Measurements from ENCODE around the gene SIX3.

Gene SIX3

DNA sequence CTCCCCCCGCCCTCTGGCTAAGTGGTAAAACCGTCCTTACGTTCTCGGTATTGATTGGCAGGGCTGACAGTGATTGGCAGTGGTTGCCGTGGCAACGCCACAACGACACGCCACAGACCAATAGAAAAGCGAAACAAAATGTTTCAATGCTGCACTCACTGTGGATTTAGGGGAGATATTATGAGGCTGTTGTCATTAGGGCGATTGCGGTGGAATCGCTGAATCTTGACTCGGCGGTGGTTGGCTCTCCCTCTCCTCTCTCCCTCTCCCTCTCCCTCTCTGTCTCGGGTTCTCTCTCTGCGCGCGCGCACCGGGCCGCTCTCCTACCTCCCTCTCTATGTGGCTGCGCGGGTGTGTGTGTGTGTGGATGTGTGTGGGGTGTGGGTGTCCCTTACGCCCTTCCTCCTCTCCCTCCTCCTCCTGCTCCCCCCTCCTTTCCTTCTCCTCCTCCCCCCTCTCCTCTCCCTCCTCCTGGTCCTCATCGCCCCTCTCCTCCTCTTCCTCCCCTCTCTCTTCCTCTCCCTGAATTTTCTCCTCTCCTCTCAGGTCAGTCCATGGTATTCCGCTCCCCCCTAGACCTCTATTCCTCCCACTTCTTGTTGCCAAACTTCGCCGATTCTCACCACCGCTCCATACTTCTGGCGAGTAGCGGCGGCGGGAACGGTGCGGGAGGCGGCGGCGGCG, at the start of gene SIX3:
Gene SIX3, plus strand, starts transcription at position 152 of the 684 bp plus-strand sequence. Its CDS starts 403 bp downstream, at position 555.
- peak; percentile 18 for DNase-seq (ENCODE audit: low spot score)

DNA sequence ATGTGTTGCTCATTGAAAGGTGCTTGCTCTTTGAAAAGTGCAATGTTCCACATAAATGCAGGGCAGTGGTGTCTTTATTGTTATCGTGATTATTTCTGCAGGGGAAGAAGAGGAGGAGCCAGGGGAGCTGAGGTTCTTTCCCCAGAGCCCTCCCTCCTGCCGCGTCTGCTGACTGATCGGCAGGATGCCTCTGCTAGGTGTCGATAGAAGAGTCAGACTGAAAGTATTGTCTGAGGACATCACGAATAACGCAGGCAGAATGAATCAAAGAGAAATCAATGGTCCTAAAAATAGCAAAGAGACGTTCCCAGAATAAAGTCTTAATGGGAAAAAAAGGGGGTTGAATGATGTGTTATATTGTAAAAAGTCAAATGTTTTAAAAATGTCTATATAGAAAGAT, 47.4 kb upstream of the SIX3 start:
- DNase-seq (ENCODE audit: low spot score), result no peak

DNA sequence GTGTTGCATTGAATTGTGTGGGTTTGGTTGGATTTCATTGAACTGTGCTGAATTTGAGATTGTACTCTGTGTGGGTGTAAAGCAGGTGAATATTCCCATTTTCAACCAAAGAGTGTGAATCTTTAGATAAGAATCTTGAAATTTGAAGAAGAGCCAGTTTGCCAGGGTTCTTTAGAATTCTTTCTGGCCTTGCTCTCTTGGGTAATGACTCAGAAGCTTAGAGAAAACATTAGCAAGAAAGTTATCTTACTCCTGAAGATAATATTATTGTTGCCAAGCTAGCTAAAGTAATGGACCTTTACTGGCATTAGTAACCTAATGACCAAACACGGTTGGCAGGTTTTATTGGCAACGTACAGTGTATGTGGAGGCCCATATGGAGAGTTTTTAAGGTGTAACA, 46.4 kb upstream of the SIX3 start:
- DNase-seq (ENCODE audit: low spot score), result no peak

DNA sequence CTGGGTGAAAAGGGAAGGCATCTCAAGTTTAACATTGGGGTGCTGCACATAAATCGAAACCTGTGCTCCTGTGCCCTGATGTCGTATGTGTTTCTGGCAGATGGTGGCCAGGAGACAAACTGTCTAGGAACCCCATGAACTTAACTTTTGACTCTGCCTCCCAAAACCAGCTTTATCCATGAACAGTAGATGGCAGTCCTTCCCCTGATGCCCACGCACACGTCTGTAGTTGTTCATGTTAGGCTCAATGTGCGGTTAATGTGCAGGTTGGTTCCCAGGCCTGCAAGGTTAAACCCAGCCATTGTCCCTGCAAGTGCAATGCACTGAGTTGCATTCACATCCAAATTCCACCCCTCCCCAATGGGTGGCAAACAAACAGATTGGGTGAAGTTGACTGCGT, 44.1 kb upstream of the SIX3 start:
- DNase-seq (ENCODE audit: low spot score), result no peak

DNA sequence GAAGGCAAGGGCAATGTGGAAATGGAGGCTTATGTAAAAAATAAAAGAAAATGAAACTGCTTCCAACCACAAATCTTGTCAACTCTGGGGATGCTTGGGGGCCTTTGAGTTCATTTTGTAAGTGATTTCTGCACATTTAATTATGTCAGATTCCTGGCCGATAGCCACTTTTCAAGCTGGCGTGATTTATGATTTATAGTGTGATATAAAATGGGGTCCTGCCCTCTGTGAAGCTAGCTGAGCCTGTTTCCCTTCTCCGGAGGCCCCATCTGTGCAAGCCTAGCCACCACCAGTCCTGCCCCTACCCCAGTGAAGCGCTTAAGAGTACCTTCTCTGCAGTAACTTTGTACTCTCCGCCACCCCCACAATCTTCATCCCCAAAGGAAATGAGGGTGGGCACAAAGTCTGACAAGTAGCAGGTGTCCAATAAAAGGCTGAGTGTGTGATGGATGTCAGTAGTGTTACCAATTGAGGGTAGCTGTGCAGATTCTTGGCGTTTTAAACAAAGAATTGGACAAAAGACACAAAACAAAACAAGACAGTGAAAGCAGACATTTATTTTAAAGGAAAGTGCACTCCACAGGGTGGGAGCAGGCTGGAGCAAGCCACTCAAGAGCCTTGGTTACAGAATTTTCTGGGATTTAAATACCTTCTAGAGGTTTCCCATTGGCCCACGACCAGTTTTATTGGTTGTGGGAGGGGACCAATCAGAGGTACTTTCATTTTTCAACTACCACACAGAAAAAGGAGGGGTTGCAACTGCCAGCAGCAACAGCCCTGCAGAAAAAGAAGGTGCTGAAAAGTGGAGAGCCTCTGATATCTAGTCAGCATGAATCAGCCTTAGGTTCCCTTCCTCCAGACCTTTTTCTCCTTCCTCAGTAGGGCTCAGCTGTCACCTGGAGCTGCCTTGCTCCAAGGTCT, 39.0 kb upstream of the SIX3 start:
- DNase-seq (ENCODE audit: low spot score), result no peak

DNA sequence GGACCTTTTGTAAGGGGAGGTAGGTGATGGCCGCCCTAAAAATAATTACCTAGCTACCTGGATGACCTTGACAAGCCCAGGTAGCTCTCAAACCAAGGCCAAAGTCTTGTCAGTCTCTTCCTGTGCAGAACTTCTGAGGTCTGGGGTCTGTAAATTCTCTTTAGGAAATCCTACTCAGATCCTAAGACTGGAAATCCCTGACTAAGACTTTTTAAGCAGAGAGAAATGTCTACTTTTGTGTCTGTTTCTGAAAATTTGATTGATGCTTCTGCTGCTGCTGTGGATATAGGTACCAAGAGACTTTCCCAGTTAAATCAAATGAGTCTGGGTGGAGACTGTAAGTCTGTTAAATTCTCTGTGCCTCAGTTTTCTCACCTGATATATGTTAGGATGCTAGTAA, 36.9 kb upstream of the SIX3 start:
- no peak for DNase-seq (ENCODE audit: low spot score)

DNA sequence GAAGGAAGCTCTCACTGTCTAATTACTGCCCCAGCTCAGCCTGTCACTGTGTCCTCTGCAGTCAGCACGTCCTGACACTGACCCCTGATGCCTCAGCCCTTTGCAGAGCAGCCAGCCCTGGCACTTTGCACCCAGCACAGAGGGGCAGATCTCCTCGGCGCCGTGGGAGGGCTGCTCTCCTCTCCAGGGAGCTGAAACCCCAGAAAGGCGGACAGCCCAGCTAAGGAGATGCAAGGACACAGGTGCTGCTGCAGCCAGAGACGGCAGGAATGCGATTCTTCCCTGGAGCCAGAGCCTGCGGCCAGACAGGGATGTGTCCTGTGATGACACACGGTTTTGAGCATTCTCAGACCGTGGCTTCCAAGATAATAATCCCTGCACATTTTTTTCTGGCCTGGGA, 34.5 kb upstream of the SIX3 start:
- no peak for DNase-seq (ENCODE audit: low spot score)

DNA sequence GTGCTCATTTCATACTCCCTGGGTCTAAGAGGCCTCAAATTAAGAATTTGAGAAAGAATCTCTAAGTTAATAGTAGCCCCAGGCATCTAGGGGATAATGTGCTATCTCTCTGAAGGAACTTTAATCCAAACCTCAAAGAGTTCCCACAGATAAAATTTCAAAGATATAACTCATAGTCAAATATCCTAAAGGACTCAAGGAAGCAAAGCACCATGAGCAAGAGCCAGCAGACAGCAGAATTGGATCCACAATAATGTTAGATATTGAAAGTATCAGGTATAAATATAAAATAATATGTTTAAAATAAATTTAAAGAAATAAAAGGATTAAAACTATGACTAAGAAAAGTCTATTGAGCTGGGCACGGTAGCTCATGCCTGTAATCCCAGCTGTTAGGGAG, 31.7 kb upstream of the SIX3 start:
- DNase-seq (ENCODE audit: low spot score), result no peak

DNA sequence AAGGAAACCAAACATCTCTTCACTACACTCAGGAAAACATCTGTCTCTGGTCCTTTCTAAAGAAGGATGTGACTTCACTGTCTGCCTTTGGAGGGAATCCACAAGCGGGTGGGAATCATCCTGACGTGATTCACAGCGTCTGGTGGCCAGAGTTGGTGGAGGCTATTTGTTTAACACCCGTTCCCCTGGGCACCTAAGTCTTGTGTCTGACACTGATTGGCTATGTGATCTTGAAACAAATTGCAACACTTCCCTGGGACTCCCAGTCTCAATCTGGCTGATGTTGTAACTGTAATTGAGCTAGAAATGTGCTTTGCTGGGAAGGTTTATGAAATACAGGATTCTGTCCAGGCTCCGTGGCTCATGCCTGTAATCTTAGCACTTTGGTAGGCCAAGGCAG, 28.8 kb upstream of the SIX3 start:
- no peak for DNase-seq (ENCODE audit: low spot score)

DNA sequence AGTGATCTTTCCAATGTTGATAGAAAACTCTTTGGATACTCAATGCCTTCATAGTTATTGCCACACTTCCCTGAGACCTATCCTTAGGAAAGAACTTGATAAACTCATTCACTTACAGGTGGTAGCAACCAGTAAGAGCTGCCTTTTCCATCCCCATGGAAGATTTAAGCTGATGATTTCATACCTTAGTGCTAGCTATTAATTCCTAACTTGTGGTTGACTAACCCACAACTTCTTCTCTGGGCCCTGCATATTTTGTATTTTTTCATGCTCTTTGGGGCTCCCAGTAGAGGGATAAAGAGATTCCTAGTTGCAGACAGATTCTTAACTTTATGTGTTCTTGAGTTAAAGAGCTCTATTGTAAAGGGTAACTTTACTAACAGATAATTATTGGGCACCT, 25.2 kb upstream of the SIX3 start:
- DNase-seq (ENCODE audit: low spot score), result no peak

DNA sequence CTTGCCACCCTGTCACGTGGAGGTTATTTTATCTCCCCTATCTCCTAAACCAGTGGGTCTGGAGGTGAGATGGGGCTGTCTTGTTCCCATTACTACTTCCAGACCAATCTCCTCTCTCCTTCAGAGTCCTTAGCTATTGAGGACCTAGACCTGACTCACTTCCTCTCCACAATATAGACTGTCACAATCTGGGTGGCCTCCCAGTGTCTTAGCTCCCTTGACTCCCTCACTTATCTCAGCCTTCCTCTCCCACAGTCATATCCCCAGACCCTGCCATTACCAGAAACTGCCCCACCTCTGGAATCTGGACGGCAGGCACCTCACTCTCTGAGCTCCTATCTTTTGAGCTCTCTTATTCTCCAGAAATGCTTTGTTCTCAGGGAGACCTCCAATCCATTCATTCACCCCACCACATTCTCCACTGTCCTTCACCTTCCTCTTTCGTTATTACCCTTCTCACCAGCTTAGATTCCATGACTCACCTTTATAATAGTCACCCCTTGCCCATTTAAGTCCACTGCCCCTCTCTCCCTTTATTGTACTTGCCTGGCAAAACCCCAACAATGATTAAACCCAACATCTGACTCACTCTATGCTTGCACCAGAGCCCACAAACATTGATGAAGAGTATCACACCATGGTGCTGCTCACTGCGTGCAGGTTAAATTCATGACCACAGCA, 23.3 kb upstream of the SIX3 start:
- DNase-seq (ENCODE audit: low spot score), result no peak

DNA sequence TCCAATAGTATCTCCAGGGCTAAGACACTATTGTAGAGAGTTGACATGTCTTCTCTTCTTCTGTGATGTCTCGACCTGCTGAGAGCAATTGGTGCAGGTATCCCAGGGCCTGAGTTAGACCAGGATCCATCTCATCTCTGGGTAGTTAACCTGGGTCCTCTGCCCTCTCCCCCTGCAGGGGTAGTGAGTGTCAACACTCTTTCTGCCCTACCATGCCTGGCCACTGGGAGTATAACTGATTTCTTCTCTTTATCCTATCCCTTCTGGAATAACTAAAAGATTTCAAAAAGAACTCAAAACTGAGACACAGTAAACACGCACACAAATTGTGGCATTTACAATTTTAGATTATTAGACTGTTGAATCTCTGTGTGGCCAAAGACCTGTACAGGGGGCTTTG, 20.8 kb upstream of the SIX3 start:
- no peak for DNase-seq (ENCODE audit: low spot score)

DNA sequence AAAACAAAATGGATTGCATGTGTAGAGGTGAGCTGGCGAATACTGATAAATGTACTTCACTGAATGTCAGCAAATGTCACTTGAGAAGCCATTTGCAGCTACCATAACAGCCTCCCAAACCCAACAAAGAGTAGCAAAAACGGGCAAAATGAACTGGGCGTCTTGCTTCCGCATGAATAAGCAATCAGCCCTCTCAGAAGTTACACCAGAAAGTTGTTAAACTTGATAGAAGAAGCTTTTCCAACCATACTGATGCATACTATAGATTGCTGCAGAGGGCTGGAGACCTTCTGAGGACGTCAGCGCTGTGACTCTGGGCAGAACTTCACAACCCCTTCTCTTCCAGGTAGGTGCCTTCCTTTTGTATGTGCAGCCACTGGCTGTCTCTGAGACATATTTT, 18.7 kb upstream of the SIX3 start:
- DNase-seq (ENCODE audit: low spot score), result no peak

DNA sequence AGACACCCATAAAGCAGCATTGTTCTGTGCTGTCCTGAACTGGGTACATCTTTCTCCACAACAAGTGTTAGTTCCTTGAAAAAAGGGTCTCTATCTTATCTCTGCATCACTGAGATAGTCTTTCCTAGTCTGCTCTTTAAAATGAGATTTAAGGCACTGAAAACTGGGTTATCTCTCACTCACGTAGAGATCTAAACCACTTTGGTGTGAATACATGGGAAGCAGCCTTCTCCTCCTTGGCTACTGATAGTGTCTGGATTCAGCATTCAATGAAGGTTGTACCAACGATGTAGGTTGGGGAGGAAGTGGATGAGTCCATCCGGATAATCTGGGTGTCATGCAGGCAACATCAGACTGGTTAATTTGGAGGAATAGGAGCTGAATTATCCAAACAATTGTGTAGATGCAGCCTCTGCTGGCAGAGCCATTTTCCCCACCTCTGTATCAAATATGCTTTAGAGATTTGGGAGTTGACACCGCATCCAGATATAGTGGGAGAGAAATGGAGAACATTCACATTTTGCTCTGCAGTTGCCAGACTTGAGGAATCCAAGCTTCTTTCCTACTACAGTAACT, 15.9 kb upstream of the SIX3 start:
- no peak for DNase-seq (ENCODE audit: low spot score)

DNA sequence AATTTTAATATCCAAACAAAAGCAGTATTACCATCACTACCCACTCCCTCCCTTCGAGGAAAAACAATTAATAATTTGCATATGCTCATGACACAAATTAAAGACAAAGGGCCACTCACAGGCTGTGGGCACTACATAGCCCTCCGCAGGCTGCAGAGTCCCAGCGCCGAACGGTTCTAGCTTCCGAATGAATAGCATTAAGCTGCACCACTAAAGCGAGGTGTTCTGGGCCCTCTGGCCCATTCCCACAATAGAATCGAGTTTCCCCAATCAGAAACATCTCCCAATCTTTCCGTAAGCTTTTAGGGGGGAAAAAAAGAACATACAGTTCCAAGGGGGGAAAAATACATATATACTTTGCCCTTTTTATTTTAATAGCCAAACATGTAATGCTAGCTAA, 14.5 kb upstream of the SIX3 start:
- DNase-seq (ENCODE audit: low spot score), result no peak

DNA sequence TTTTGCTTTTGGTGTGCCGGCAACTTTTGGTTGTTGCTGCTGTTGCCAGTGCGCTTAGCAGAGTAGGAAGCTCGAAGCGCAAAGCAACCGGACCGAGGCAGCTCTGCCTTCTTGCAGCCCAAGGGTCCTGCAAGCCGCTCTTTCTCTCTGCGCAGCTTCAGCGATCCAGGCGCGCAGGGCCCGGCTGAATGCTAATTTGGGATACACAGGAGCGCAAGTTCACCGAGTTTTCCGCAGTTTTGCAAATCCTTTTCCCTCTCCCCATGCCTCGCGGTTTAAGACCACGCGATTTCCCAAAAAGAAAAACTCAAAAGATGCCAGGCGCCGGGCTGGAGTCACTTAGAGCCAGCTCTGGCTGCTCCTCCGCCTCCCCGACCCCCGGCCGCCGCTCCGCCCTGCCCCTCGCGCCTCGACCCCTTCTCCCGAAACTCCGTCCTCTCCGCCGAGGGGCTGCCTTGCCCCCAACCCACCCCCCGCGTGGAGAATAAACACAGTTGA, 13.5 kb upstream of the SIX3 start:
- no peak for DNase-seq (ENCODE audit: low spot score)

DNA sequence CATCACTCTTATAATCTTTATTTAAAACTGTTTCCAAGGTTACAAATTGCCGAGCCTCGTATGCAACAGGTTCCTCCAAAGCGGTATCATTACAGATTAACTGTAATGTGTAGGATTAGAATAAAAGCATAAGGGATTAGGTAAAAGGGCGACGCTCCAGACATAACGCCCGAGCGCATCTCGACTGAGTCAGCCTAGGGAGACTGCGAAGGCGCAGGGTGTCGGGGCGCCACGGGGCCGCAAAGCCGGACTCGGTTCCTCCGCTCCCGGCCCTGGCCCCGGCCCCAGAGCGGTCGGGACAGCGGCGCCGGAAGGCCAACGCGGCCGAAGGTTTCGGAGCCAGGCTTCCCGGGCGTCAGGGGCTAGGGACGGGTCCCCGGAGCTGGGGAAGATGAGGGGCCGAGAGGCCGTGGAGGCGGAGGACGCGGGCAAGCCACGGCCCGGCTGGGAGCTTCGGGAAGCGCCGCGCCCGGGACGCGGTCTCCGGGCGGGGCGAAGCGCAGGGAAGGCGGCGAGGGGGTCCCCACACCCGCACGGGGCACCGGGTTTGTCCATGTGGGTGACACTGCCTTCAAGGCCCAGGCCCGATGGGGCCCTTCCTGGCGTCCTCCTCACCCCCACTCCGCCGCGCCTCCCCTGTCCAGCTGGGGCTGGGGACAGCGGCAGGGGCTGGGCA, 12.9 kb upstream of the SIX3 start:
- no peak for DNase-seq (ENCODE audit: low spot score)

DNA sequence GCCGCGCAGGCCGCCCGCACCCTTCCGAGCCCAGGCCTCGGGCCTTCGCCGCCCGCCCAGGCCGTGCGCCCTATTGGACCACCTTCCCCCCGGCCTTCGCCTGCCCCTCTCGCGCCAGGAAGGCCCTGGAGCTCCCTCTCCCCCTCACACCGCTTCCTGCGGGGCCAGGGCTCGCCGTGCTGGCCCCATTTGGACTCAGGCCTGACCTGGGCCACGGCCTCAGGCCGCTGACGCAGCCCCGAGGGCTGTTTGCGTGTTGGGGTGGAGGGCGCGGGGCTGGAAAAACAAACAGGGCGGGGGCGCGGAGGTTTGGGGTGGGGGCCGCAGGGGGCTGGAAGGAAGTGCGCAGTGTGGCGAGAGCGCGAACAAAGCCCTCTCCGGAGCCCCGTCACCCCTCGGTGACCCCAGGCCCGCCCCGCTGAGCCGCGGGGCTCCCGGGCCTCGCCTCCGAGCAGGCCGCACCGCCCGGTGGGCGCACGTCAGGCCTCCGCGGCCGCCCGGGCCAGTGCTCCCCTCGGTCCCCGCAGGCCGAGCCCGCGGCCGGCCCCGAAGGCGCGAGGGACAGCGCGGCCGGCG, 12.3 kb upstream of the SIX3 start:
- no peak for DNase-seq (ENCODE audit: low spot score)

DNA sequence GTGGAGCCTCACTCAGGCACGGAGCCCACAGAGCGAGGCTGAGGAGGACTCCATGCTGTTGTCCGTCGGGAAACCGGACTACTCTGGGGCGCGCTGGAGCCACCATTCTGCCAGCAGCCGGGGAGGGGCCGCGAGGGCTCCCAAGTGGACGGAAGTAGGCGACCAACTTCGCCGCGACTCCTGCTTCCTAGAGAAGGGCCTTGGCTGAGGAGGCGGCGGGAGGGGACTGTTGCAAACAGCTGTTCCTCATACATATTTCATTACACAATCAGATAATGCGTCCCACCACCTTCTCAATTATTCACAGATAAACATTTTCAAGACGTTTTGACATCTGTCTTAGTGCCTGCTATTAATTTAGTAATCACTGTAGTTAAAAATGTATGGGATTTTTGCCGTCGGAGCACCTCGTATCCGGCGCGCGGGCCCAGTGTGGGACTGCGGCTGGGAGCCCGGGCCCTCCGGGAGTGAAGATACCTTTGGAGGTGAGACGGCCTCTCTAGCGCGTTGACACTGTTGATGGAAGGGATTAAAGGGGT, 11.7 kb upstream of the SIX3 start:
- DNase-seq (ENCODE audit: low spot score), result no peak

DNA sequence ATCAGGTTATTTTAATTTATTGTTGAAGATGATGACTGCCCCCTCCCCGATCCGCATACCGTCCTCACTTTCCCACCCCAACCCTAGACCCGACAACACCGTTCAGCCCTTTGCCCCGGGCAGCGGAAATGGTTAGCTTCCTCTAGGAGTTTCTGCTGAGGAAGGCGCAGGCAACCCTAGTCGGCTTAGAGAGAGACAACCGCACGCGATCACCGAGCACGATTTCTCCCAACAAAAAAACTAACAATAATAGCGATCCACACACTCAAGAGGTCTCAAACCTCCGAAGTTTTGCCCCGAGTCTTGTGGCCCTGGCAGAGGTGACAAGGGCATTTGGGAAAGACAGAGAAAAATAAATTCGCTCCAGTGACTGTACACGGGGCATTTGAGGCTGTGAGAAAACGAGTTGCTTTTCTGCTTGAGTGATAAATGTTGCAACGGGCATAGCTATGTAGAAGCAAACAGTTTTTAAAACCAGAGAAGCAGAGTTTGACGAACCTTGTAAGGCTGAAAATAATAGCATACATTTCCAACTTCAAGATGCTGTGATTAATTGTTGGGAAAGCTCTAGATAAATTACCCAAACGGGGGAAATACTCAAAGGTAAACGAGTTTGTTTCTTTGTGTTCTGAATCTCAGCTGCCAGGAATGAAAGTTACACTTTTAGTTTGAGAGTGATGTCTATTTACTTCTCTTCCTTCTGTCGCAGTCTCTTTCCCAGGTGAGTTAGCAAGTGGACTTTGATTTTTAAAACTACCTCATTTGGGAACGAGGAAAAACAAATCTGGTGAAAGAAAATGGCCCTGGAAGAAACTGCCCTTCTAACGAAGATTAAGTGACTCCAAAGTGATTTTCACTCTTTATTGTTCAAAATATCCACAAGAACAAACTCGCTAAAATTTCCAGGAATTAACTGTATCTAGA, 11.0 kb upstream of the SIX3 start:
- DNase-seq (ENCODE audit: low spot score), result no peak

Data from CD4-positive, alpha-beta T cell treated with Interleukin-15 for 4 hours (primary cell).